ENCODE results near the gene CARD8.
A peak's percentile ranks its signal among the peaks of the same experiment; 100 is the strongest.

CARD8 gene

GRCh38 chr19:48258350-48258749, 2.6 kb upstream of the CARD8 start:
- DNase-seq (ENCODE audit: low read depth) = peak; percentile 16
- no peak for TF ChIP-seq CTCF (IDR thresholded peaks at IDR 0.05; ENCODE audit: low read depth, low read length, missing control alignments)
- H3K4me3 ChIP-seq (ENCODE audit: low read depth, low read length) = peak overlapping the region; percentile 58

GRCh38 chr19:48254529-48254970, 1.2 kb downstream of the CARD8 start:
- peak overlapping the region; percentile 61; the same call in 1 of the 2 replicates for H3K4me3 ChIP-seq (ENCODE audit: low read depth, low read length)
- no peak for DNase-seq (ENCODE audit: low read depth)
- TF ChIP-seq CTCF (IDR thresholded peaks at IDR 0.05; ENCODE audit: low read depth, low read length, missing control alignments) = no peak

GRCh38 chr19:48253999-48254398, 1.7 kb downstream of the CARD8 start:
- no peak overlapping the region for H3K4me3 ChIP-seq (ENCODE audit: low read depth, low read length)
- DNase-seq (ENCODE audit: low read depth) = no peak
- TF ChIP-seq CTCF (IDR thresholded peaks at IDR 0.05; ENCODE audit: low read depth, low read length, missing control alignments) = no peak

- no peak overlapping the region for H3K4me3 ChIP-seq (ENCODE audit: low read depth, low read length)
- no peak for DNase-seq (ENCODE audit: low read depth)
- TF ChIP-seq CTCF (IDR thresholded peaks at IDR 0.05; ENCODE audit: low read depth, low read length, missing control alignments) = no peak
These were observed 3.1 kb downstream of the CARD8 start for GRCh38 chr19:48252609-48253008.

- H3K4me3 ChIP-seq (ENCODE audit: low read depth, low read length) = no peak overlapping the region
- DNase-seq (ENCODE audit: low read depth) = no peak
- no peak for TF ChIP-seq CTCF (IDR thresholded peaks at IDR 0.05; ENCODE audit: low read depth, low read length, missing control alignments)
These were observed 5.3 kb downstream of the CARD8 start for GRCh38 chr19:48250290-48251025.

- peak; percentile 73 for DNase-seq (ENCODE audit: low read depth)
- H3K4me3 ChIP-seq (ENCODE audit: low read depth, low read length) = peak overlapping the region; percentile 57
- no peak for TF ChIP-seq CTCF (IDR thresholded peaks at IDR 0.05; ENCODE audit: low read depth, low read length, missing control alignments)
These were observed 6.2 kb downstream of the CARD8 start for GRCh38 chr19:48249502-48250014.
